ENCODE data around the gene BBC3. TPM values are rescaled to one million over a fixed set of nuclear protein-coding genes. Genes with fewer than 3 reads are reported as not detected.

BBC3 gene
- total RNA-seq, 4 donors from 2014 or later: 2.8 to 6.1 (median 4.0) TPM; not detected in 1

- no peak for TF ChIP-seq CTCF (IDR thresholded peaks at IDR 0.05; ENCODE audit: low read depth)
Measured at GRCh38 chr19:47272448-47273312, 41.7 kb upstream of the BBC3 start.

DNA sequence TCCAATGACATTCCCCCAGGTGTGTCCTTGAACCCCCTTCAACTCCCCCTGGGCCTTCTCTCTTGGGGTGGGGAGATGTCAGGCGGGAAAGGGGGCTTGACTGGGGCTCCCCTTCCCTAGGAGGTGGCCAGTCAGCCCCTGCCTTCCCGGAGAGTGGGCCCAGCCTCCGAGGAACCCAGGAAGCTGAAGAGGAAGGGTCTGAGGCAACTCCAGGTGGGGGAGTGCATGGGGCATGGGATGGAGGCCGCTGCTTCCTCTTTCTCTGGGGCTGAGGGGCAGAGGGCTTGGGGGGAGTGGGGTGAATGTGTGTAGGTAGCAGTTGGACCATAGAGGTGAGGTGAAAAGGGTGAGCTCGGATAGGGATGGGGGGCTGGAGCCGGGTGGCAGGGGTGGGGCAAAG, 41.0 kb upstream of the BBC3 start:
- no peak for TF ChIP-seq CTCF (IDR thresholded peaks at IDR 0.05; ENCODE audit: low read depth)

GRCh38 chr19:47270408-47270807, 39.4 kb upstream of the BBC3 start:
- TF ChIP-seq CTCF (IDR thresholded peaks at IDR 0.05; ENCODE audit: low read depth): no peak

GRCh38 chr19:47269596-47269995, 38.6 kb upstream of the BBC3 start:
- TF ChIP-seq CTCF (IDR thresholded peaks at IDR 0.05; ENCODE audit: low read depth): no peak

GRCh38 chr19:47268028-47268427, 37.0 kb upstream of the BBC3 start:
- no peak for TF ChIP-seq CTCF (IDR thresholded peaks at IDR 0.05; ENCODE audit: low read depth)

DNA sequence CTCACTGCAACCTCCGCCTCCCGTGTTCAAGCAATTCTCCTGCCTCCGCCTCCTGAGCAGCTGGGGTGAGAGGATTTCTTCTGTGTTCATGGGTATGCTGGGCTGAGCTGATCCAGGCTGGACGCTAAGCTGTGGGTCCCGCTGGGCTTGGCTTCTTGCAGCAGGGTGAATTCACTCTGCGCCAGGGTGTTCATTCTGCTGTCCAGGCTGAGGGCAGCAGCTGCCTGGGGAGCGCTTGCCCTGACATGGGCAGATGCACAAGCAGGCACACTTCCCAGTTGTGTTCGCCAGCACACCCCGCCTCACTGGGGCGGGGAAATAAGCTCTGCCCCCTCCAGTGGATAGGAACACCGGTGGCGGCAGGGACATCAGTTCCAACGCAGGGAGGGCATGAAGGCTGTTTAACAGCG, 36.4 kb upstream of the BBC3 start:
- no peak for TF ChIP-seq CTCF (IDR thresholded peaks at IDR 0.05; ENCODE audit: low read depth)

- no peak for TF ChIP-seq CTCF (IDR thresholded peaks at IDR 0.05; ENCODE audit: low read depth)
Measured at GRCh38 chr19:47266401-47266941, 35.5 kb upstream of the BBC3 start.

Measured in subcutaneous adipose tissue (tissue), 4 donors.